Measurements from ENCODE around the gene USB1.

The USB1 gene

GRCh38 chr16:58019866-58020538 lies 18.8 kb downstream of the USB1 start:
- DNase-seq (ENCODE audit: low read depth): no peak

GRCh38 chr16:58020628-58021521 lies 19.7 kb downstream of the USB1 start:
- no peak for DNase-seq (ENCODE audit: low read depth)

DNA sequence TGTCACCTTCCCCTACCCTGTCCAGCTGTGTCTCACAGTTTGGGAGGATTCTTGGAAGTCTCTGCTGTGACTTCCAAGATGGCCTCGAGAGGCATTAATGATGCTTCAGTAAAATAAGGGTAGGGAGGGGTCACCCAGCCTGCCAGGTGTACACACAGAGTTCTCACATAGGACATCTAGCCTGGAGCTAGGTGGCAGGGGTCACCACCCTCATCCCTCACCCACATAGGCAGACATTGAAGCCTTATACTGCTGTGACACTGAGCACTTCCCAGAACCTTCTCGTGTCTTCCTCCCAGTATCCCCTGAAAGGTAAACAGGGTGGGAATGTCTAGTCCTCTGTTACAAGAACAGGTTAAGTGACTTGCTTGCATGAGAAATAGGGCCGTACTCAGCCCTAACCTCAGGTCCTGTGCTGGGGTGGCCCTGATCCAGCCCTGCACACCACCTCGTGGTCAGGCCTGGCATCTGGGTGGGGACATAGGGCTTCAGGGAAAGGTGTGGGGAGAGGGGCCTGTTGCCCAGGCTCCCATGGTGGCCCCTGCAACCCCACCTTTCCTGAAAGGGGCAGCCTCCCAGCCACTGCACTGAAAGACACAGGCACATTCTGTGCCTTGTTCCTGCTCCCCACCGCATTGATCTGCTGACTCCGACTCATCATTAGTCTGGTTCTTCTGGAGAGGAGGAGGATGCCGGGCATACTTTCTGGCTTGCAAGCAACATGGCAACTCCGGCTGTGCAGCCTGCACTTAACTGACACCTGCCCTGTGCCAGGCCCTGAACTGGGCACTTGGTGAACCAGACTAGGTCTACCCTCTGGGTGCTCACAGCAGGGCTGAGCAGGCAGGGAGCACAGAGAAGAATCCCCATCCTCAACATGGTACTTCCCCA lies 20.7 kb downstream of the USB1 start:
- no peak for DNase-seq (ENCODE audit: low read depth)

DNA sequence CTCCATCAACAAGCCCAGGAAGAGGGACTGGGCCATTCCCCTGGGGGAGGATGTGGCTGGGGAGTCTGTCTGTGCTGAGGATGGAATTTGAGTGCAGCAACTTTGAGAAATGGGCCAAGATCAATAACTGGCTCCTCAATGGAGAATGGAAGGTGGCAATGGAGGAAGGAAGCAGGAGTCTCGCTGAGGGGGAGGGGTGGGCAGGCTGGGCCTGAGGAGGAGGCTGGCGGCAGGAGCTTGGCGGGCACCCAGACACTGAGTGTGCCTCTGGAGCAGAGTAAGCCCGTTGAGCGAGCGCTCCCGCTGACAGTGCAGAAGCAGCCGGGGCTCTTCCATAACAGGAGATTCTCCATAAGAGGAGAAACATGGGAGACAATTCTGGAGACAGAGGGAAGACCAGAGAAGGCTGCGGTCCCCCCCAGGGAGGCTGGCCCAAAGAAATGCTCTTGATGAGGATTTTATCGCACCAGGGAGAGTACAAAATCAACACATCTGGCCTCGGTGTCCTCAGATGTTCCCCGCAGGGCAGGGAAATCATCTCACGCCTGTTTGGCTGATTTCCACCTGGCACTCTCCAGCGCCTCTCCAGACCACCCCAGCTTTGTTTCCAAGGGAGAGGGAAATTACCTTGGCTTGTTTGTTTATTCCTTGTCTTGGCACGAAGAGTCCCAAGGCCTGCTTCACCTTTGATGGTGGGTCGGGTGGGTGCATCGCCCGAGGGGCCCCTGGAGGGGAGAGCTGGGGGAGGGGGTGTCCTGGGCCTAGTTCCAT lies 21.6 kb downstream of the USB1 start:
- no peak for DNase-seq (ENCODE audit: low read depth)

GRCh38 chr16:58024486-58025350 lies 23.5 kb downstream of the USB1 start:
- DNase-seq (ENCODE audit: low read depth): no peak

GRCh38 chr16:58025351-58026138 lies 24.3 kb downstream of the USB1 start, which contains the start of gene MMP15:
Gene MMP15, plus strand, starts transcription at chr16:58025754. Its CDS starts 597 bp downstream, at chr16:58026351.
- peak; percentile 39 for DNase-seq (ENCODE audit: low read depth)

GRCh38 chr16:58026139-58026704 lies 25.0 kb downstream of the USB1 start:
- DNase-seq (ENCODE audit: low read depth): no peak

- no peak for DNase-seq (ENCODE audit: low read depth)
Observed at GRCh38 chr16:58026705-58027160, 25.5 kb downstream of the USB1 start.

GRCh38 chr16:58027161-58027915 lies 26.1 kb downstream of the USB1 start:
- DNase-seq (ENCODE audit: low read depth): no peak

DNA sequence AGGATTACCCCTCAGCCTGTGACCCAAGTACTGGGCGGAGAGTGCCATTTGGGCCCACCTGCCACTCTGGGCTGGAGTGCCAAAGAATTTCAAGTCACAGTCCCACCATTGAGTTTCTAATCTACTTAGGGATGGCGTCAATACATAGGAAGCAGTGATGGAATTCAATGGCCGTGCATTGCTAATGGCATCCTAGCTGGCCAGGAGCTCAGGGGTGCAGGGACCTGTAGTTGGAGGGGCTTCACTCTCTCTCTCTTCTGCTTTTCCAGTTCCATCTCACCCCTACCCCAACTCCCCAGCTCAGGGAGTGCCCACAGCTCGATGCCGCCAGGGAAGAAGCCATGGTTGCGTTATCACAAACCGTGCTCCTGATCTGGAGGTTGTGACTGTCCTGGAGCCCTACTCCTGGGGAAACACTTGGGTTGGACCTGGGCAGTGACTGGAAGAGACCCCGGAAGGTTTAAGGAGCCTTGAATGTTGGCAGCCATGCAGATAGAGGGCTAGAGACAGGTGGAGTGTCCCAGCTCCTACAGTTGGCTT lies 26.8 kb downstream of the USB1 start:
- no peak for DNase-seq (ENCODE audit: low read depth)

- no peak for DNase-seq (ENCODE audit: low read depth)
Observed at GRCh38 chr16:58028541-58029070, 27.4 kb downstream of the USB1 start.

DNA sequence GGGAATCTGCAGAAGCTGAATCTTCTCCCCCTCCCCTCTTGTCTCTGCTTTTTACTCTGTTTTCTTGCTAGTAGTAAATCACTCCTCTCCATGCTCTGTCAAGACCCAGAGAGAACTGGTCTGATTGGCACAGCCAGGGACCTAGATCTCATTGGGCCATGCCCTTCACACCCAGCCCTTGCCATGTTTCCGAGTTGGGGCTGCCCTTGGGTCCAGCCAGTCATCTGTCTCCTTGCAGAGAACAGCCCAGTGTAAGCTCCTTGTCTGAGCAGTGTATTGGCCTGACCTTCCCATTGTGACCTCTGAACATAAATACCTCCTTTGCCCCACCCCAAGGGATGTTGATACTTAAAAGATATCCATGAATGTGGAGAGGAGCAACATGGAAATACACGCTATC lies 28.2 kb downstream of the USB1 start:
- DNase-seq (ENCODE audit: low read depth): no peak

DNA sequence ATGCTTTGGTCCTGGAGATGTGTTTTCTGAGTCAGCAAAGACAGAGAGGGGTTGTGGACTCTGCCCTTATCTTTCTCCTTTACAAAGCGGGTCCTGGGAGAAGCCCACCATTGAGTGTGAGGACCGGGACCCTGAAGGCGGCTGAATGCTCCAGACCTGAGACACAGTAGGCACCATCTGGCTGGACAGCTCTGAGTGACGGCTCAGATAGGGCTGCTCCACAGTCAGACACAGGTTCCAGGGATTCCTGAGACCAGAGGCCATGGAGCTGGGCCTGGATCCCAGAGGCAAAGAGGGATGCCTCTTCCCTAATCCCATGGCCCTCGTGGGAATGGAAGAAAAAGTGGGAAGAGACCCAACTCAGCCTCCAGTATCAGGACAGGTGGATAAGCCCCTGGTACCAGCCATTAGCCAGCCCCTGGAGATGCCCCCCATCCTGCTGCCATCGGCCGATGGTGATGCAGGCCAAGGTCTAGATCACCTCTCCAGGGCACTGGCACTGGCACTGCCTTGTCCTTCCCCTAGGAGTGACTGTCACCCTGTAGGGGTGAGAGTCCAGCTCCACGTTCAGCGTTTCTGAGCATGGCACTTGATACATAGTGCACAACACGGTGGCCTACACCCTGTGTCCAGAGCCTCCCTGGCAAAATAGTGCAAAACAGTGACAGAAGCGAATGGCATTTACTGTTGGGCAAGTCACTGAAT lies 29.1 kb downstream of the USB1 start:
- DNase-seq (ENCODE audit: low read depth): no peak

- no peak for DNase-seq (ENCODE audit: low read depth)
Observed at GRCh38 chr16:58031016-58031800, 30.0 kb downstream of the USB1 start.

DNA sequence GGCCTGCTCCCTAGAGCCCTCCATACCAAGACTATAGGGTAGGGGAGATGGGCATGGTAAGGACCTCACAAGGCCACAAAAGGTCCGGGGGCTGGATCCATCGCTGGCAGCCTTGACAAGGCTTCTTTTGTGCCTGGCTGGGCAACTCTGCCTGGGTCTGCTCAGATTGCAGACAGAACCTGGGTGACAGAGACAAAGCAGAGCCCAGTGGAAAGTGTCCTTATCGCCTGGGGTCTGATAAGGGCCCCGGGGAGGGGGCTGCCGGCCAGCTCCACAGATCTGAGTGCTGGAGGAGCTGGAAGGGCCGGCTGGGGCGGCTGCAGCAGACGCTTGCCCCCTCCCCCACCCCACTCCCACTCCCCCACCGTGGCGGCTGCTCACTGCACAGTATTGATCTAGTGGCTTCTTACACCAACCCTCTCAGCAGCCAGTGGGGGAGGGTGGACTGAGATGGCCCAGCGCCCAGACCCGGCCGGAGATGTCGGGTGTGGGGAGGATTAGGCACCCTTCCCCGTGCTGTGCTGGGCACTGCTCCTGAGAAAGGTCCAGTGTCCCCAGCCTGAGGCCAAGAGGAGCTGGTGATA lies 31.6 kb downstream of the USB1 start:
- no peak for DNase-seq (ENCODE audit: low read depth)

GRCh38 chr16:58034128-58034685 lies 33.0 kb downstream of the USB1 start:
- no peak for DNase-seq (ENCODE audit: low read depth)

All from stimulated activated CD8-positive, alpha-beta memory T cell treated with anti-CD3 and anti-CD28 coated beads, Interleukin-12 subunit alpha, Interleukin-12 subunit beta, amount 100 ng/mL, for 1 hour (primary cell).